Calu3 (cell line): Measurements from ENCODE around the gene PPP1R12A. TPM values are rescaled to one million over a fixed set of nuclear protein-coding genes. Genes with fewer than 3 reads are reported as not detected.

Experiments
- BruUV-seq: library from RNA; stranded (reverse); fragments of 400-500 nt; replicated peaks from 2 replicates; lab custom pipeline; 2021; lab: Mats Ljungman, UMichigan
- CTCF ChIA-PET: fragments of 300-600 bp; sonication (Branson Sonifier 250); formaldehyde crosslinking; loops from one replicate; lab custom pipeline; 2022; ENCODE audit warnings: antibody characterized with exemption; lab: Charles Lee
- DNase-seq: peaks from one replicate; pipeline ENCODE4 v3.0.0; 2022
- H3K27ac Mint-ChIP-seq: one replicate; pipeline ENCODE4 v1.8.0; 2022; ENCODE audit warnings: mixed read lengths; ENCODE audit not compliant: unreplicated experiment
- H3K27me3 Mint-ChIP-seq: one replicate; pipeline ENCODE4 v1.8.0; 2022; ENCODE audit warnings: mixed read lengths; ENCODE audit not compliant: unreplicated experiment
- H3K36me3 Mint-ChIP-seq: one replicate; pipeline ENCODE4 v1.8.0; 2022; ENCODE audit warnings: mild to moderate bottlenecking, moderate library complexity, mixed read lengths; ENCODE audit not compliant: insufficient read depth, unreplicated experiment
- H3K4me1 Mint-ChIP-seq: one replicate; pipeline ENCODE4 v1.8.0; 2022; ENCODE audit warnings: mild to moderate bottlenecking, low read depth, mixed read lengths; ENCODE audit not compliant: unreplicated experiment
- H3K4me3 Mint-ChIP-seq: one replicate; pipeline ENCODE4 v1.8.0; 2022; ENCODE audit warnings: mild to moderate bottlenecking, low read depth, moderate library complexity, mixed read lengths; ENCODE audit not compliant: unreplicated experiment
- H3K9me3 Mint-ChIP-seq: one replicate; pipeline ENCODE4 v1.8.0; 2022; ENCODE audit warnings: low read depth, mixed read lengths; ENCODE audit not compliant: unreplicated experiment
- CTCF ChIP-seq: fragments of 200-600 bp; IDR thresholded peaks from one replicate; pipeline ENCODE4 v1.8.0; 2022; ENCODE audit warnings: antibody characterized with exemption; ENCODE audit not compliant: unreplicated experiment
- intact Hi-C: fragments of 100-400 bp; cut with micrococcal nuclease; formaldehyde crosslinking; loops from one replicate; pipeline ENCODE4 v1.10.0; 2022; ENCODE audit not compliant: unreplicated experiment
- total RNA-seq: library from RNA; stranded (reverse); gene quantifications from 2 replicates; pipeline ENCODE4 v1.2.3, GENCODE V29; 2022

The PPP1R12A gene
- total RNA-seq, 1 experiment from 2014 or later: 97.4 TPM

GRCh38 chr12:79850610-79851299 is 84.1 kb downstream of the PPP1R12A start:
- no peaks in the 10 kb centered on the region for H3K9me3 Mint-ChIP-seq
- H3K27me3 Mint-ChIP-seq: no peaks in the 10 kb centered on the region
- TF ChIP-seq CTCF: no peak
- DNase-seq: no peak
- CTCF ChIA-PET: no interaction called here
- no peak overlapping the region for H3K27ac Mint-ChIP-seq
- intact Hi-C loops: no loop called here
- H3K36me3 Mint-ChIP-seq: no peaks in the 10 kb centered on the region
- BruUV-seq: no TSS peak
- H3K4me1 Mint-ChIP-seq: peaks cover 8% of the 10 kb centered on the region
- no peak overlapping the region for H3K4me3 Mint-ChIP-seq

- H3K27me3 Mint-ChIP-seq: no peaks in the 10 kb centered on the region
- CTCF ChIA-PET: no interaction called here
- H3K9me3 Mint-ChIP-seq: no peaks in the 10 kb centered on the region
- no peak overlapping the region for H3K27ac Mint-ChIP-seq
- no TSS peak for BruUV-seq
- H3K4me1 Mint-ChIP-seq: peaks cover 24% of the 10 kb centered on the region
- intact Hi-C loops: no loop called here
- DNase-seq: no peak
- no peak for TF ChIP-seq CTCF
- H3K36me3 Mint-ChIP-seq: peaks cover 7% of the 10 kb centered on the region
- no peak overlapping the region for H3K4me3 Mint-ChIP-seq
Observed at GRCh38 chr12:79848339-79848738, 86.6 kb downstream of the PPP1R12A start.

- CTCF ChIA-PET: no interaction called here
- H3K27me3 Mint-ChIP-seq: no peaks in the 10 kb centered on the region
- no peak for DNase-seq
- H3K4me1 Mint-ChIP-seq: peaks cover 24% of the 10 kb centered on the region
- intact Hi-C loops: no loop called here
- no TSS peak for BruUV-seq
- no peak overlapping the region for H3K4me3 Mint-ChIP-seq
- TF ChIP-seq CTCF: no peak
- H3K9me3 Mint-ChIP-seq: no peaks in the 10 kb centered on the region
- peaks cover 7% of the 10 kb centered on the region for H3K36me3 Mint-ChIP-seq
- H3K27ac Mint-ChIP-seq: no peak overlapping the region
Observed at GRCh38 chr12:79847417-79847816, 87.5 kb downstream of the PPP1R12A start.

GRCh38 chr12:79844693-79845092 is 90.2 kb downstream of the PPP1R12A start:
- Mint-ChIP-seq H3K4me1 (peaks cover 16% of the 10 kb centered on the region), H3K9me3 (peaks cover 5% of the 10 kb centered on the region), H3K27me3 (no peaks in the 10 kb centered on the region), H3K4me3 (no peak overlapping the region), H3K36me3 (peaks cover 7% of the 10 kb centered on the region), H3K27ac (peak overlapping the region; percentile 45)
- intact Hi-C loops: no loop called here
- no peak for TF ChIP-seq CTCF
- no TSS peak for BruUV-seq
- CTCF ChIA-PET: interaction anchor here (0.8 to 0.9 kb wide), 2 partner anchors 15 to 18 kb away, joined by 4 read pairs; no protein-coding TSS in a partner anchor
- DNase-seq: peak; percentile 5
